HCT116 (cell line): ENCODE results near the gene ZNF235. TPM values are rescaled to one million over a fixed set of nuclear protein-coding genes. Genes with fewer than 3 reads are reported as not detected.

Experiments used
- ATAC-seq: fragments of 200-7000 bp; cut with Tn5 transposase; 2 replicates; pipeline ENCODE4 v1.9.1; 2020; ENCODE audit warnings: mild to moderate bottlenecking, moderate library complexity
- BruUV-seq: library from RNA; stranded (reverse); fragments of 400-500 nt; replicated peaks from 2 replicates; lab custom pipeline; 2021; lab: Mats Ljungman, UMichigan
- CTCF ChIA-PET: fragments of 300-600 bp; sonication (Branson Sonifier 250); formaldehyde crosslinking; loops from one replicate; lab custom pipeline; 2021; ENCODE audit warnings: antibody characterized with exemption; lab: Charles Lee
- POLR2A ChIA-PET: fragments of 300-600, 350-600 bp; sonication (Branson Sonifier 250); formaldehyde crosslinking; loops from one replicate; lab custom pipeline; 2021; ENCODE audit warnings: antibody characterized with exemption; lab: Charles Lee
- RAD21 ChIA-PET, 2 experiments: fragments of 300-600 bp; sonication (Branson Sonifier 250); formaldehyde crosslinking; loops; one replicate each; lab custom pipeline; 2023; ENCODE audit warnings: low total read pairs in 2 of 2; ENCODE audit not compliant: uncharacterized antibody in 2 of 2, unreplicated experiment in 2 of 2, low non-redundant PET in 1 of 2; lab: Charles Lee
- DNase-seq: peaks from one replicate; pipeline ENCODE4 v3.0.0-alpha.2; 2010; ENCODE audit warnings: low read depth, low spot score
- H2AFZ ChIP-seq: fragments of 200-600 bp; shearing (Covaris generic), sonication (generic); 2 replicates; pipeline ENCODE4 v1.6.1; 2017; ENCODE audit warnings: low read depth, mixed run types, mixed read lengths, antibody characterized with exemption, low read length; ENCODE audit not compliant: poor library complexity, severe bottlenecking
- H3K27ac ChIP-seq: 2 replicates; pipeline ENCODE4 v1.5.1; 2012; ENCODE audit warnings: low read depth, low read length
- H3K27me3 ChIP-seq: fragments of 200-600 bp; sonication (generic); 2 replicates; pipeline ENCODE4 v1.6.1; 2016; ENCODE audit warnings: mixed run types, low read length, mixed read lengths; ENCODE audit not compliant: insufficient read depth
- H3K36me3 ChIP-seq, 2 experiments: fragments of 200-500 bp in 1 of 2; fragments of 200-600 bp in 1 of 2; sonication (Bioruptor generic) in 1 of 2; sonication (generic) in 1 of 2; 2 replicates each; pipeline versions ENCODE4 v1.5.1 to v1.6.1; 2014 to 2016; ENCODE audit warnings: low read length in 2 of 2, inconsistent platforms in 1 of 2, mixed read lengths in 1 of 2, mixed run types in 1 of 2; ENCODE audit not compliant: insufficient read depth in 2 of 2, control insufficient read depth in 1 of 2
- H3K4me1 ChIP-seq, 2 experiments: fragments of 200-600 bp in 1 of 2; sonication (generic) in 1 of 2; 2 replicates each; pipeline versions ENCODE4 v1.5.1 to v1.6.1; 2012 to 2017; ENCODE audit warnings: low read length in 2 of 2, inconsistent platforms in 1 of 2, mild to moderate bottlenecking in 1 of 2, mixed read lengths in 1 of 2, mixed run types in 1 of 2, moderate library complexity in 1 of 2; ENCODE audit not compliant: insufficient read depth in 2 of 2, control insufficient read depth in 1 of 2
- H3K4me2 ChIP-seq: fragments of 200-600 bp; sonication (generic); 2 replicates; pipeline ENCODE4 v1.6.1; 2017; ENCODE audit warnings: mixed run types, low read length, mixed read lengths
- H3K4me3 ChIP-seq, 2 experiments: fragments of 200-600 bp in 1 of 2; sonication (generic) in 1 of 2; replicated peaks in 1 of 2; 2 replicates each; pipeline ENCODE4 v1.5.1; 2011 to 2016; ENCODE audit warnings: low read length in 2 of 2, control low read depth in 1 of 2, low read depth in 1 of 2, mild to moderate bottlenecking in 1 of 2, mixed read lengths in 1 of 2, mixed run types in 1 of 2
- H3K79me2 ChIP-seq: fragments of 200-600 bp; sonication (generic); 2 replicates; pipeline ENCODE4 v1.6.1; 2017; ENCODE audit warnings: mild to moderate bottlenecking, mixed run types, low read length, moderate library complexity, mixed read lengths; ENCODE audit not compliant: insufficient read depth
- H3K9ac ChIP-seq: fragments of 200-600 bp; sonication (generic); 2 replicates; pipeline ENCODE4 v1.6.1; 2016; ENCODE audit warnings: low read length, mixed read lengths
- H3K9me2 ChIP-seq: fragments of 200-600 bp; sonication (generic), shearing (Covaris generic); 2 replicates; pipeline ENCODE4 v1.6.1; 2017; ENCODE audit warnings: mixed run types, mild to moderate bottlenecking, moderate library complexity; ENCODE audit not compliant: insufficient read depth
- H3K9me3 ChIP-seq, 2 experiments: fragments of 200-500 bp in 1 of 2; fragments of 200-600 bp in 1 of 2; sonication (Bioruptor generic) in 1 of 2; sonication (generic) in 1 of 2; 2 replicates each; pipeline ENCODE4 v1.6.1; 2014 to 2017; ENCODE audit warnings: low read length in 2 of 2, mixed read lengths in 2 of 2, inconsistent platforms in 1 of 2, low read depth in 1 of 2, mild to moderate bottlenecking in 1 of 2, mixed run types in 1 of 2, moderate library complexity in 1 of 2; ENCODE audit not compliant: control insufficient read depth in 1 of 2, insufficient read depth in 1 of 2
- H4K20me1 ChIP-seq: fragments of 200-600 bp; sonication (generic), shearing (Covaris generic); 2 replicates; pipeline ENCODE4 v1.6.1; 2017; ENCODE audit warnings: mixed run types, mild to moderate bottlenecking, moderate library complexity; ENCODE audit not compliant: insufficient read depth
- CBX3 ChIP-seq: IDR thresholded peaks from 2 replicates; pipeline ENCODE4 v1.6.1; 2012; ENCODE audit warnings: low read depth
- EZH2phosphoT487 ChIP-seq: fragments of 200-600 bp; IDR thresholded peaks from 2 replicates; pipeline ENCODE4 v1.6.1; 2018; ENCODE audit warnings: antibody characterized with exemption, borderline replicate concordance
- FOSL1 ChIP-seq: IDR thresholded peaks from 2 replicates; pipeline ENCODE4 v1.6.1; 2012; ENCODE audit warnings: low read depth
- JUND ChIP-seq: IDR thresholded peaks from 2 replicates; pipeline ENCODE4 v1.6.1; 2012
- POLR2A ChIP-seq: IDR thresholded peaks from 2 replicates; pipeline ENCODE4 v1.7.0; 2011; ENCODE audit warnings: borderline replicate concordance; ENCODE audit not compliant: insufficient read depth, insufficient read length; ENCODE audit errors: extremely low read depth
- POLR2AphosphoS5 ChIP-seq: IDR thresholded peaks from 2 replicates; pipeline ENCODE4 v1.6.1; 2011; ENCODE audit warnings: mild to moderate bottlenecking, low read depth, low read length, moderate library complexity
- RAD21 ChIP-seq: IDR thresholded peaks from 2 replicates; pipeline ENCODE4 v1.6.1; 2012; ENCODE audit warnings: low read depth, mild to moderate bottlenecking
- SIN3A ChIP-seq: IDR thresholded peaks from 2 replicates; pipeline ENCODE4 v1.6.1; 2012; ENCODE audit warnings: low read depth
- SP1 ChIP-seq: IDR thresholded peaks from 2 replicates; pipeline ENCODE4 v1.6.1; 2012; ENCODE audit warnings: low read depth
- TCF7L2 ChIP-seq: IDR thresholded peaks from 2 replicates; pipeline ENCODE4 v1.7.0; 2011; ENCODE audit warnings: borderline replicate concordance, inconsistent platforms; ENCODE audit not compliant: insufficient read depth, insufficient read length; ENCODE audit errors: extremely low read depth
- YY1 ChIP-seq: IDR thresholded peaks from 2 replicates; pipeline ENCODE4 v1.6.1; 2011; ENCODE audit warnings: low read length, low read depth, moderate library complexity, mild to moderate bottlenecking; ENCODE audit not compliant: insufficient replicate concordance; ENCODE audit errors: extremely low read depth
- ZFX ChIP-seq: fragments of 450-650 bp; IDR thresholded peaks from 2 replicates; pipeline ENCODE4 v1.6.1; 2017
- ZNF274 ChIP-seq: fragments of 200-500 bp; sonication (Bioruptor generic); IDR thresholded peaks from 2 replicates; pipeline ENCODE4 v1.6.1; 2014; ENCODE audit warnings: mild to moderate bottlenecking, low read depth, low read length, inconsistent platforms
- intact Hi-C: fragments of 100-400 bp; cut with micrococcal nuclease; formaldehyde crosslinking; loops from 2 replicates; pipeline ENCODE4 v1.10.0; 2022
- total RNA-seq: library from RNA; stranded (reverse); gene quantifications from one replicate; pipeline ENCODE4 v1.2.1, GENCODE V29; 2021; ENCODE audit not compliant: unreplicated experiment
- TF ChIP-seq, protein P1 (sequence below): IDR thresholded peaks from 2 replicates; pipeline ENCODE4 v1.6.1; 2012
- TF ChIP-seq, protein P2 (sequence below): IDR thresholded peaks from 2 replicates; pipeline ENCODE4 v1.6.1; 2011; ENCODE audit warnings: mild to moderate bottlenecking, low read length, moderate library complexity; ENCODE audit not compliant: insufficient replicate concordance; ENCODE audit errors: extremely low read depth

Gene ZNF235
- total RNA-seq, 1 experiment from 2014 or later: 5.7 TPM

DNA sequence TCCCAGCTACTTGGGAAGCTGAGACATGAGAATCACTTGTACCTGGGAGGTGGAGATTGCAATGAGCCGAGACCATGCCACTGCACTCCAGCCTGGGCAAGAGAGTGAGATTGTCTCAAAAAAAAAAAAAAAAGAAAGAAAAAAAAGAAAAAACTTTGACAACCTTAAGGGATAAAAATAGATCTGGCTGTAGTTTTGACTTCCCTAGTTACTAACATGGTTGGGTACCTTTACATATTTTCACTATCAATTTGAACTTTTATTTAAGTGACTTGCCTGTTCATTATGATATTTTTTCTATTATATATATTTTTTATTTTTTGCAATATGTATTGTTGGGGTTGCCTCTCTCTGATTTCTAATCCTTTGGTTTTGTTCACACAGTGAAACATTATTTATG lies 8.4 kb upstream of the ZNF235 start:
- POLR2A ChIA-PET: no interaction called here
- intact Hi-C loops: no loop called here
- ATAC-seq (no peak), DNase-seq (no peak)
- H3K9ac ChIP-seq: no peak overlapping the region
- RAD21 ChIA-PET: no interaction called here
- H3K4me3 ChIP-seq: no peak overlapping the region
- H3K9me3 ChIP-seq: peaks cover 0 to 4% of the 10 kb centered on the region in 2 experiments; a peak in 1 of 4 replicates
- no peak overlapping the region for H3K27ac ChIP-seq
- H3K9me2 ChIP-seq: no peaks in the 10 kb centered on the region
- H3K79me2 ChIP-seq: no peaks in the 10 kb centered on the region
- no peak overlapping the region for H2AFZ ChIP-seq
- H3K27me3 ChIP-seq: no peaks in the 10 kb centered on the region
- H3K36me3 ChIP-seq: no peaks in the 10 kb centered on the region
- TF ChIP-seq RAD21 (no peak), SIN3A (no peak), ZFX (no peak), FOSL1 (no peak), ZNF274 (no peak), SP1 (no peak), TCF7L2 (no peak), CBX3 (no peak), YY1 (no peak), POLR2AphosphoS5 (no peak), POLR2A (no peak), JUND (no peak), EZH2phosphoT487 (no peak)
- TF ChIP-seq, protein P1, sequence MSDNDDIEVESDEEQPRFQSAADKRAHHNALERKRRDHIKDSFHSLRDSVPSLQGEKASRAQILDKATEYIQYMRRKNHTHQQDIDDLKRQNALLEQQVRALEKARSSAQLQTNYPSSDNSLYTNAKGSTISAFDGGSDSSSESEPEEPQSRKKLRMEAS: no peak
- TF ChIP-seq, protein P2, sequence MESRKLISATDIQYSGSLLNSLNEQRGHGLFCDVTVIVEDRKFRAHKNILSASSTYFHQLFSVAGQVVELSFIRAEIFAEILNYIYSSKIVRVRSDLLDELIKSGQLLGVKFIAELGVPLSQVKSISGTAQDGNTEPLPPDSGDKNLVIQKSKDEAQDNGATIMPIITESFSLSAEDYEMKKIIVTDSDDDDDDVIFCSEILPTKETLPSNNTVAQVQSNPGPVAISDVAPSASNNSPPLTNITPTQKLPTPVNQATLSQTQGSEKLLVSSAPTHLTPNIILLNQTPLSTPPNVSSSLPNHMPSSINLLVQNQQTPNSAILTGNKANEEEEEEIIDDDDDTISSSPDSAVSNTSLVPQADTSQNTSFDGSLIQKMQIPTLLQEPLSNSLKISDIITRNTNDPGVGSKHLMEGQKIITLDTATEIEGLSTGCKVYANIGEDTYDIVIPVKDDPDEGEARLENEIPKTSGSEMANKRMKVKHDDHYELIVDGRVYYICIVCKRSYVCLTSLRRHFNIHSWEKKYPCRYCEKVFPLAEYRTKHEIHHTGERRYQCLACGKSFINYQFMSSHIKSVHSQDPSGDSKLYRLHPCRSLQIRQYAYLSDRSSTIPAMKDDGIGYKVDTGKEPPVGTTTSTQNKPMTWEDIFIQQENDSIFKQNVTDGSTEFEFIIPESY: no peak
- CTCF ChIA-PET: no interaction called here
- H3K4me1 ChIP-seq: no peaks in the 10 kb centered on the region
- no TSS peak for BruUV-seq
- H4K20me1 ChIP-seq: no peaks in the 10 kb centered on the region
- H3K4me2 ChIP-seq: no peak overlapping the region
